Type B pancreatic cell (in vitro differentiated cells): ENCODE data around the gene IMMP2L. TPM values are rescaled to one million over a fixed set of nuclear protein-coding genes. Genes with fewer than 3 reads are reported as not detected.

Source experiments
- DNase-seq: peaks from one replicate; pipeline ENCODE4 v3.0.0; 2021; ENCODE audit warnings: mixed read lengths; ENCODE audit not compliant: unreplicated experiment; ENCODE audit errors: extremely low spot score
- H3K27ac Mint-ChIP-seq: 2 replicates; pipeline ENCODE4 v1.8.0; 2021; ENCODE audit warnings: mild to moderate bottlenecking, mixed read lengths
- H3K27me3 Mint-ChIP-seq: 2 replicates; pipeline ENCODE4 v1.8.0; 2021; ENCODE audit warnings: mixed read lengths
- H3K36me3 Mint-ChIP-seq: 2 replicates; pipeline ENCODE4 v1.8.0; 2021; ENCODE audit warnings: mixed read lengths
- H3K4me1 Mint-ChIP-seq: one replicate; pipeline ENCODE4 v1.8.0; 2021; ENCODE audit warnings: mixed read lengths; ENCODE audit not compliant: unreplicated experiment
- H3K4me3 Mint-ChIP-seq: 2 replicates; pipeline ENCODE4 v1.8.0; 2021; ENCODE audit warnings: mild to moderate bottlenecking, mixed read lengths
- H3K9me3 Mint-ChIP-seq: 2 replicates; pipeline ENCODE4 v1.8.0; 2021; ENCODE audit warnings: mixed read lengths
- total RNA-seq: library from RNA; stranded (reverse); gene quantifications from 2 replicates; pipeline ENCODE4 v1.2.1, GENCODE V29; 2021; ENCODE audit warnings: low replicate concordance
- TF ChIP-seq, protein P1 (sequence below): fragments of 200-600 bp; sonication (generic); conservative IDR thresholded peaks from 2 replicates; pipeline ENCODE4 v1.5.0; 2021; ENCODE audit warnings: antibody characterized with exemption, mild to moderate bottlenecking

The IMMP2L gene
- total RNA-seq, 1 donor from 2014 or later, result 23.0 TPM

- TF ChIP-seq, protein P1, sequence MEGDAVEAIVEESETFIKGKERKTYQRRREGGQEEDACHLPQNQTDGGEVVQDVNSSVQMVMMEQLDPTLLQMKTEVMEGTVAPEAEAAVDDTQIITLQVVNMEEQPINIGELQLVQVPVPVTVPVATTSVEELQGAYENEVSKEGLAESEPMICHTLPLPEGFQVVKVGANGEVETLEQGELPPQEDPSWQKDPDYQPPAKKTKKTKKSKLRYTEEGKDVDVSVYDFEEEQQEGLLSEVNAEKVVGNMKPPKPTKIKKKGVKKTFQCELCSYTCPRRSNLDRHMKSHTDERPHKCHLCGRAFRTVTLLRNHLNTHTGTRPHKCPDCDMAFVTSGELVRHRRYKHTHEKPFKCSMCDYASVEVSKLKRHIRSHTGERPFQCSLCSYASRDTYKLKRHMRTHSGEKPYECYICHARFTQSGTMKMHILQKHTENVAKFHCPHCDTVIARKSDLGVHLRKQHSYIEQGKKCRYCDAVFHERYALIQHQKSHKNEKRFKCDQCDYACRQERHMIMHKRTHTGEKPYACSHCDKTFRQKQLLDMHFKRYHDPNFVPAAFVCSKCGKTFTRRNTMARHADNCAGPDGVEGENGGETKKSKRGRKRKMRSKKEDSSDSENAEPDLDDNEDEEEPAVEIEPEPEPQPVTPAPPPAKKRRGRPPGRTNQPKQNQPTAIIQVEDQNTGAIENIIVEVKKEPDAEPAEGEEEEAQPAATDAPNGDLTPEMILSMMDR, result no peak
- Mint-ChIP-seq H3K9me3 (peaks cover 5% of the 10 kb centered on the region), H3K4me1 (no peaks in the 10 kb centered on the region), H3K4me3 (no peak overlapping the region), H3K27me3 (no peaks in the 10 kb centered on the region), H3K27ac (no peak overlapping the region), H3K36me3 (no peaks in the 10 kb centered on the region)
- no peak for DNase-seq
Observed at GRCh38 chr7:110720626-110721025, 841.7 kb downstream of the IMMP2L start.

DNA sequence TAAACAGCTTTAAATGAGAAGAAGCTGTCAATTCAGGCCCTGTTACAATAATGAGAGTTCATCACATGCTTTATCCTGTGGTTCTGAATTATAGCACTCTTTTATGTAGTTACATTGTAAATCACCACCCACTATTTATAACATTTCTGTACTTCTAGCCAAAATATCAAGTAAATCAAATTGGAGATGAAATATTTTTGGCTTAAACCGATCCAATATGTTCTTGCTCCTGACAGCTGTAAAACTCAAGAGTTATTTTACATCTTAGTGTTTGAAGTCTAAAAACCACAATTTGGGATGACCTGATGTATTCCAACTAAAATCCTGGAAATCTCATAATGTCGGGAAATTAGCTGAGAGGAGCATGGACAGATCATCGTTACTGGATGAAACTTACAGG is 842.6 kb downstream of the IMMP2L start:
- no peaks in the 10 kb centered on the region for H3K36me3 Mint-ChIP-seq

GRCh38 chr7:110718503-110719205 is 843.6 kb downstream of the IMMP2L start:
- Mint-ChIP-seq H3K4me3 (no peak overlapping the region), H3K4me1 (no peaks in the 10 kb centered on the region), H3K36me3 (no peaks in the 10 kb centered on the region), H3K27me3 (no peaks in the 10 kb centered on the region), H3K9me3 (peaks cover 5% of the 10 kb centered on the region), H3K27ac (no peak overlapping the region)
- TF ChIP-seq, protein P1, result no peak
- no peak for DNase-seq

More for the DNA sequence above, 842.6 kb downstream of the IMMP2L start:
- Mint-ChIP-seq H3K27me3 (no peaks in the 10 kb centered on the region), H3K9me3 (peaks cover 5% of the 10 kb centered on the region), H3K27ac (no peak overlapping the region), H3K4me1 (no peaks in the 10 kb centered on the region), H3K4me3 (no peak overlapping the region)
- no peak for DNase-seq
- TF ChIP-seq, protein P1, result no peak

DNA sequence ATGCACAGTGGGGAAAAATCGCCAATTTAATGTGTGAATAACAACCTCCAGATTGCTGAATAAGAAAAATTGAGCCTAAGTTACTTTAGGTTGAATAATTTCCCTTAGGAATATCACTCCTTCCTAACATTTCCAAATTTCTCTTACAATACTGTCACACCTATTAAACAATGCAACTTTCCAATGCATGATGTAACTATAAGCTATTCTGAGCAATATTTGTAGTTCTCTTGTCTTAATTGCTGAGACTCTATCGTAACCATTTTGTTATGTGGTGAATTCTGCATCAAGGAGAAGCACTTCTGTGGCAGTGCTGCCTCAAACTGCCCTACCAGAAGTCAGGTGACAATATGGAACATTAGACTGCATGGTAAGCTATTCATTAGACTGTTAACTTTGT is 858.1 kb downstream of the IMMP2L start:
- Mint-ChIP-seq H3K27ac (no peak overlapping the region), H3K36me3 (no peaks in the 10 kb centered on the region), H3K9me3 (peaks cover 4% of the 10 kb centered on the region), H3K4me3 (no peak overlapping the region), H3K4me1 (no peaks in the 10 kb centered on the region), H3K27me3 (no peaks in the 10 kb centered on the region)
- DNase-seq, result no peak
- TF ChIP-seq, protein P1, result no peak

- Mint-ChIP-seq H3K4me3 (no peak overlapping the region), H3K4me1 (no peaks in the 10 kb centered on the region)
- TF ChIP-seq, protein P1, result no peak
Observed at GRCh38 chr7:110698576-110698975, 863.7 kb downstream of the IMMP2L start.

More at GRCh38 chr7:110698576-110698975, 863.7 kb downstream of the IMMP2L start:
- no peaks in the 10 kb centered on the region for H3K27me3 Mint-ChIP-seq
- no peaks in the 10 kb centered on the region for H3K36me3 Mint-ChIP-seq
- no peak for DNase-seq
- no peak overlapping the region for H3K27ac Mint-ChIP-seq
- no peaks in the 10 kb centered on the region for H3K9me3 Mint-ChIP-seq
